GM23338 (cell line): ENCODE data around the gene DLG2. TPM values are rescaled to one million over a fixed set of nuclear protein-coding genes. Genes with fewer than 3 reads are reported as not detected.

Source experiments
- ATAC-seq: fragments of 200-7000 bp; cut with Tn5 transposase; 3 replicates; pipeline ENCODE4 v1.9.1; 2020
- DNase-seq: peaks from one replicate; pipeline ENCODE4 v3.0.0-alpha.2; 2015; ENCODE audit warnings: low spot score
- H2AFZ ChIP-seq: fragments of 200-600 bp; sonication (generic); 2 replicates; pipeline ENCODE4 v1.8.0; 2016; ENCODE audit warnings: antibody characterized with exemption, mild to moderate bottlenecking, moderate library complexity
- H3F3A ChIP-seq: fragments of 200-600 bp; sonication (generic); replicated peaks from 2 replicates; pipeline ENCODE4 v1.8.0; 2017; ENCODE audit warnings: antibody characterized with exemption, mixed run types, low read depth
- H3K27ac ChIP-seq: fragments of 200-600 bp; sonication (generic); 2 replicates; pipeline ENCODE4 v1.6.1; 2016; ENCODE audit warnings: low read depth
- H3K27me3 ChIP-seq: fragments of 200-600 bp; sonication (generic); 2 replicates; pipeline ENCODE4 v1.8.0; 2016; ENCODE audit warnings: mild to moderate bottlenecking, mixed run types, moderate library complexity; ENCODE audit not compliant: insufficient read depth
- H3K36me3 ChIP-seq: fragments of 200-600 bp; sonication (generic); 2 replicates; pipeline ENCODE4 v1.8.0; 2016; ENCODE audit warnings: mild to moderate bottlenecking; ENCODE audit not compliant: insufficient read depth
- H3K4me1 ChIP-seq: fragments of 200-600 bp; sonication (generic); 2 replicates; pipeline ENCODE4 v1.8.0; 2016; ENCODE audit warnings: mild to moderate bottlenecking, moderate library complexity; ENCODE audit not compliant: insufficient read depth
- H3K4me2 ChIP-seq: fragments of 200-600 bp; sonication (generic); 2 replicates; pipeline ENCODE4 v1.7.1; 2017; ENCODE audit warnings: mixed run types
- H3K4me3 ChIP-seq: fragments of 200-600 bp; sonication (generic); 2 replicates; pipeline ENCODE4 v1.6.1; 2016; ENCODE audit warnings: mixed run types
- H3K79me2 ChIP-seq: fragments of 200-600 bp; sonication (generic); replicated peaks from 2 replicates; pipeline ENCODE4 v1.8.0; 2017; ENCODE audit warnings: mild to moderate bottlenecking; ENCODE audit not compliant: insufficient read depth
- H3K9me2 ChIP-seq: fragments of 200-600 bp; sonication (generic); 2 replicates; pipeline ENCODE4 v1.8.0; 2017; ENCODE audit not compliant: insufficient read depth
- H4K20me1 ChIP-seq: fragments of 200-600 bp; sonication (generic); replicated peaks from 2 replicates; pipeline ENCODE4 v1.8.0; 2017; ENCODE audit warnings: mild to moderate bottlenecking; ENCODE audit not compliant: insufficient read depth
- H3K27ac Mint-ChIP-seq: 2 replicates; pipeline ENCODE4 v1.8.0; 2020; ENCODE audit warnings: inconsistent platforms, mild to moderate bottlenecking, moderate library complexity, mixed read lengths
- H3K27me3 Mint-ChIP-seq: 3 replicates; pipeline ENCODE4 v1.8.0; 2022; ENCODE audit warnings: low read depth, mild to moderate bottlenecking, moderate library complexity, mixed read lengths, inconsistent platforms; ENCODE audit not compliant: insufficient read depth, poor library complexity
- H3K36me3 Mint-ChIP-seq: 3 replicates; pipeline ENCODE4 v1.8.0; 2021; ENCODE audit warnings: low read depth, mild to moderate bottlenecking, inconsistent platforms, moderate library complexity, mixed read lengths
- H3K4me1 Mint-ChIP-seq: 3 replicates; pipeline ENCODE4 v1.8.0; 2020; ENCODE audit warnings: mild to moderate bottlenecking, inconsistent platforms, mixed read lengths
- H3K4me3 Mint-ChIP-seq: 3 replicates; pipeline ENCODE4 v1.8.0; 2021; ENCODE audit warnings: moderate library complexity, mild to moderate bottlenecking, inconsistent platforms, mixed read lengths
- H3K9me3 Mint-ChIP-seq: 3 replicates; pipeline ENCODE4 v1.8.0; 2020; ENCODE audit warnings: moderate library complexity, mild to moderate bottlenecking, inconsistent platforms, mixed read lengths
- CREB1 ChIP-seq: fragments of 250-450 bp; sonication (Bioruptor Pico); IDR thresholded peaks from 2 replicates; pipeline ENCODE4 v1.5.0; 2020; ENCODE audit warnings: low read depth, mild to moderate bottlenecking, moderate library complexity
- CTCF ChIP-seq, 2 experiments: fragments of 200-600 bp in 1 of 2; sonication (generic) in 1 of 2; conservative IDR thresholded peaks; 2 replicates each; pipeline versions ENCODE4 v1.5.1 to v1.6.1; 2016 to 2017; ENCODE audit warnings: antibody characterized with exemption in 2 of 2, low read depth in 2 of 2, mild to moderate bottlenecking in 2 of 2, moderate library complexity in 1 of 2
- EZH2 ChIP-seq: fragments of 200-600 bp; sonication (generic); IDR thresholded peaks from one replicate; pipeline ENCODE4 v1.8.0; 2017; ENCODE audit warnings: antibody characterized with exemption, mild to moderate bottlenecking, low read depth; ENCODE audit not compliant: unreplicated experiment
- JUNB ChIP-seq: IDR thresholded peaks from one replicate; pipeline ENCODE4 v1.6.1; 2016; ENCODE audit warnings: antibody characterized with exemption; ENCODE audit not compliant: unreplicated experiment
- STAT1 ChIP-seq: IDR thresholded peaks from one replicate; pipeline ENCODE4 v1.6.1; 2016; ENCODE audit warnings: antibody characterized with exemption; ENCODE audit not compliant: unreplicated experiment
- ZNF331 ChIP-seq: fragments of 250-450 bp; sonication (Bioruptor Pico); IDR thresholded peaks from 2 replicates; pipeline ENCODE4 v1.5.0; 2020; ENCODE audit warnings: low read depth, mild to moderate bottlenecking, moderate library complexity
- ZNF462 ChIP-seq: fragments of 250-450 bp; sonication (Bioruptor Pico); IDR thresholded peaks from 2 replicates; pipeline ENCODE4 v1.5.0; 2020; ENCODE audit warnings: mild to moderate bottlenecking, moderate library complexity
- polyA plus RNA-seq: library from polyadenylated mRNA; unstranded; fragments of >200 nt; fragmentation: Nextera tagmentation; extraction: Ambion mirVana; gene quantifications from 2 replicates; pipeline ENCODE4 v1.2.1, GENCODE V29; 2016
- total RNA-seq: library from RNA; depleted of rRNA; stranded (reverse); fragments of >200 nt; shearing (Covaris generic); gene quantifications from 2 replicates; pipeline ENCODE4 v1.2.3, GENCODE V29; 2014

DLG2 gene
- total and polyA plus RNA-seq, 2 experiments from 2014 or later, result 19.8 to 21.5 TPM

GRCh38 chr11:83521647-83522596, 2105.2 kb downstream of the DLG2 start:
- peaks cover 22% of the 10 kb centered on the region for H3K9me3 Mint-ChIP-seq
- ATAC-seq (peak; percentile 98), DNase-seq (peak; percentile 76)

GRCh38 chr11:83520849-83521248, 2106.3 kb downstream of the DLG2 start:
- ATAC-seq, result no peak
- Histone ChIP-seq H3F3A (no peaks in the 10 kb centered on the region), H3K27ac (no peak overlapping the region), H3K27me3 (no peaks in the 10 kb centered on the region), H3K4me2 (no peak overlapping the region), H2AFZ (no peak overlapping the region), H4K20me1 (no peaks in the 10 kb centered on the region), H3K79me2 (no peaks in the 10 kb centered on the region), H3K4me1 (peaks cover 7% of the 10 kb centered on the region; the same call in 1 of the 2 replicates), H3K36me3 (peaks cover 10% of the 10 kb centered on the region), H3K4me3 (no peak overlapping the region), H3K9me2 (0 out of 2 replicates have a peak, but pooled peaks cover 2% of the 10 kb centered on the region)
- Mint-ChIP-seq H3K4me3 (no peak overlapping the region), H3K36me3 (peaks cover 19% of the 10 kb centered on the region), H3K27me3 (no peaks in the 10 kb centered on the region), H3K9me3 (peaks cover 30% of the 10 kb centered on the region), H3K4me1 (peaks cover 16% of the 10 kb centered on the region), H3K27ac (no peak overlapping the region)
- TF ChIP-seq JUNB (no peak), ZNF462 (no peak), CREB1 (CRISPR knock-in tag) (no peak), ZNF331 (CRISPR knock-in tag) (no peak)
- no peak for DNase-seq

More at GRCh38 chr11:83521647-83522596, 2105.2 kb downstream of the DLG2 start:
- H3K27ac ChIP-seq, result no peak overlapping the region
- Mint-ChIP-seq H3K27me3 (no peaks in the 10 kb centered on the region), H3K4me1 (peaks cover 16% of the 10 kb centered on the region), H3K36me3 (peaks cover 16% of the 10 kb centered on the region), H3K4me3 (no peak overlapping the region), H3K27ac (no peak overlapping the region)
- no peak overlapping the region for H2AFZ ChIP-seq
- no peaks in the 10 kb centered on the region for H3F3A ChIP-seq
- peak; percentile 47 to 83 for TF ChIP-seq CTCF (conservative IDR thresholded peaks at IDR 0.05; ENCODE audit: low read depth in 2 of 2)
- no peak for TF ChIP-seq STAT1
- TF ChIP-seq EZH2, result no peak
- no peak overlapping the region for H3K4me2 ChIP-seq
- no peaks in the 10 kb centered on the region for H3K9me2 ChIP-seq
- peaks cover 10% of the 10 kb centered on the region for H3K36me3 ChIP-seq
- H3K79me2 ChIP-seq, result no peaks in the 10 kb centered on the region
- peaks cover 7% of the 10 kb centered on the region; the same call in 1 of the 2 replicates for H3K4me1 ChIP-seq
- H4K20me1 ChIP-seq, result no peaks in the 10 kb centered on the region
- H3K4me3 ChIP-seq, result no peak overlapping the region
- H3K27me3 ChIP-seq, result no peaks in the 10 kb centered on the region
